Hepatocyte (in vitro differentiated cells): ENCODE results near the gene RAP1GDS1.

ENCODE experiments used
- CTCF ChIP-seq: fragments of 200-600 bp; sonication (generic); IDR thresholded peaks from 2 replicates; pipeline ENCODE4 v1.5.1; 2016; ENCODE audit warnings: antibody characterized with exemption, mild to moderate bottlenecking; ENCODE audit not compliant: poor library complexity
- EZH2 ChIP-seq: fragments of 200-600 bp; sonication (generic); IDR thresholded peaks from 2 replicates; pipeline ENCODE4 v1.6.1; 2016; ENCODE audit warnings: antibody characterized with exemption, mild to moderate bottlenecking, borderline replicate concordance
- EZH2phosphoT487 ChIP-seq: fragments of 200-600 bp; sonication (generic); IDR thresholded peaks from one replicate; pipeline ENCODE4 v1.6.1; 2018; ENCODE audit warnings: antibody characterized with exemption, mild to moderate bottlenecking, low read depth, moderate library complexity; ENCODE audit not compliant: unreplicated experiment, severe bottlenecking

GRCh38 chr4:98300706-98301105 lies 39.5 kb downstream of the RAP1GDS1 start:
- TF ChIP-seq CTCF (no peak), EZH2phosphoT487 (no peak), EZH2 (no peak)
